Body of pancreas (tissue), 4 donors: ENCODE data around the gene PHAF1.

Experiments
- CTCF ChIP-seq, 7 experiments: fragments of 450-650 bp in 4 of 7; fragments of 200-600 bp in 3 of 7; sonication (generic) in 3 of 7; IDR thresholded peaks; one replicate each; pipeline ENCODE4 v1.5.1; 2016 to 2019; ENCODE audit warnings: antibody characterized with exemption in 7 of 7
- POLR2A ChIP-seq, 3 donors: fragments of 450-650 bp; IDR thresholded peaks; one replicate each; pipeline ENCODE4 v1.6.1; 2016; ENCODE audit warnings: antibody characterized with exemption in 3 of 3, mild to moderate bottlenecking in 2 of 3

GRCh38 chr16:67184453-67184994 lies 74.8 kb downstream of the PHAF1 start:
- no peak for TF ChIP-seq POLR2A (IDR thresholded peaks at IDR 0.05)
- TF ChIP-seq CTCF (IDR thresholded peaks at IDR 0.05): no peak
